Activated CD8-positive, alpha-beta T cell treated with anti-CD3 and anti-CD28 coated beads for 36 hours (primary cell): Measurements from ENCODE around the gene JMJD1C. TPM values are rescaled to one million over a fixed set of nuclear protein-coding genes. Genes with fewer than 3 reads are reported as not detected.
"Not testable (repeated sequence)": the region's sequence is repeated elsewhere in the genome, so short reads cannot be mapped to it uniquely, and the experiment has no call there.

Experiments used
- ATAC-seq: fragments of 200-7000 bp; cut with Tn5 transposase; one replicate; pipeline ENCODE4 v1.10.0; 2021; ENCODE audit warnings: mild to moderate bottlenecking, moderate library complexity
- CTCF ChIA-PET: fragments of 350-600 bp; sonication (Branson Sonifier 250); formaldehyde crosslinking; loops from one replicate; lab custom pipeline; 2021; ENCODE audit warnings: antibody characterized with exemption; lab: Charles Lee
- POLR2A ChIA-PET: fragments of 350-600 bp; sonication (Branson Sonifier 250); formaldehyde crosslinking; loops from one replicate; lab custom pipeline; 2021; ENCODE audit warnings: antibody characterized with exemption; lab: Charles Lee
- DNase-seq: peaks from one replicate; pipeline ENCODE4 v3.0.0-alpha.2; 2020
- H3K27ac Mint-ChIP-seq: one replicate; pipeline ENCODE4 v1.8.0; 2021; ENCODE audit warnings: mild to moderate bottlenecking, mixed read lengths
- H3K27me3 Mint-ChIP-seq: one replicate; pipeline ENCODE4 v1.8.0; 2021; ENCODE audit warnings: mixed read lengths
- H3K36me3 Mint-ChIP-seq: one replicate; pipeline ENCODE4 v1.8.0; 2021; ENCODE audit warnings: low read depth, mixed read lengths
- H3K4me1 Mint-ChIP-seq: one replicate; pipeline ENCODE4 v1.8.0; 2021; ENCODE audit warnings: low read depth, mixed read lengths
- H3K4me3 Mint-ChIP-seq: one replicate; pipeline ENCODE4 v1.8.0; 2021; ENCODE audit warnings: mild to moderate bottlenecking, moderate library complexity, mixed read lengths
- H3K9me3 Mint-ChIP-seq: one replicate; pipeline ENCODE4 v1.8.0; 2021; ENCODE audit warnings: mixed read lengths
- intact Hi-C: fragments of 100-400 bp; cut with micrococcal nuclease; formaldehyde crosslinking; loops from one replicate; pipeline ENCODE4 v1.10.0; 2022
- total RNA-seq, 2 experiments: library from RNA; stranded (reverse); gene quantifications; one replicate each; pipeline ENCODE4 v1.2.3, GENCODE V29; 2021
- TF ChIP-seq, protein P1 (sequence below): fragments of 200-600 bp; IDR thresholded peaks from one replicate; pipeline ENCODE4 v1.8.0; 2022; ENCODE audit warnings: antibody characterized with exemption, mild to moderate bottlenecking

The JMJD1C gene
- total RNA-seq, 2 experiments from 2014 or later, result 45.2 to 48.1 TPM

DNA sequence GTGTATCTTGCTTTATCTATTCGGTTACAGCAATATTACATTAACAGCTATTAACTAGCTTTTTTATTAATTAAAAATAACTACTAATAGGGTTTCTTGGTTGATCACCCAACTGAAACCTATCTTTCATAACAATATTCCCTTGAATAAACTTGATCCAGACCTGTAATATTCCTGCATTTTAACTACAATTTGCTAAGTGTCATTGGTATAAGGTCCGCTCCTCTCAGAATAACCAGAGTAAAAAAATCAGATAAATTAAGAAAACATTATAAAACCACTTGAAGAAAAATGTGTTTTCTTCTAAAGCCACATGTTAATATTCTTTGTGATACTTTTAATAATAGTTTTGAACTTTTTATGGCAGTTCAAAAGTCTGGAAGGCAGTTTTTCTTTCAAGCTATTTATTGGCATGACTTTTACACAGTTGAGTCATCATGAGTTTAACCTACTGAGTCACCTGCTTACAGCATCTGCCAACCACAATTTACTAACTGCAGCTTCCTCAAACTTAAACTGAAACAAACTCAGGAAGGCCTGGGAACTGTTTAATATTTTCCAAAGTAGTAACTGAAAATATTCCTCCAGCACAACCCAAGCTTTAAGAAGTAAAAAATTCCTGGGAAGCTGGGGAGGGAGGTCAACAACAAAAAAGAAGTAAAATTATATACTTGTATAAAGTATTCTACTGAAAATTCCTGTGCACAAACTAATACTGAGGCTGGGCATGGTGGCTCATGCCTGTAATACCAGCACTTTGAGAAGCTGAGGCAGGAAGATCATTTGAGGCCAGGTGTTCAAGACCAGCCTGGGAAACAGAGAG, 229.5 kb downstream of the JMJD1C start:
- peaks cover 61% of the 10 kb centered on the region for H3K4me1 Mint-ChIP-seq
- peaks cover 2% of the 10 kb centered on the region for H3K9me3 Mint-ChIP-seq
- DNase-seq (peak; percentile 29), ATAC-seq (peak; percentile 87)
- POLR2A ChIA-PET, result interaction anchor here (0.6 to 1.3 kb wide), 6 partner anchors 8 to 125 kb away, joined by 3 to 4 read pairs (median 3); no protein-coding TSS in a partner anchor
- peak overlapping the region; percentile 38 for H3K4me3 Mint-ChIP-seq
- H3K27ac Mint-ChIP-seq, result peak overlapping the region; percentile 63
- H3K27me3 Mint-ChIP-seq, result no peaks in the 10 kb centered on the region
- CTCF ChIA-PET, result interaction anchor here (1.0 to 1.7 kb wide), 8 partner anchors 8 to 484 kb away, joined by 3 to 6 read pairs (median 4); no protein-coding TSS in a partner anchor
- intact Hi-C loops, result no loop called here
- TF ChIP-seq, protein P1, sequence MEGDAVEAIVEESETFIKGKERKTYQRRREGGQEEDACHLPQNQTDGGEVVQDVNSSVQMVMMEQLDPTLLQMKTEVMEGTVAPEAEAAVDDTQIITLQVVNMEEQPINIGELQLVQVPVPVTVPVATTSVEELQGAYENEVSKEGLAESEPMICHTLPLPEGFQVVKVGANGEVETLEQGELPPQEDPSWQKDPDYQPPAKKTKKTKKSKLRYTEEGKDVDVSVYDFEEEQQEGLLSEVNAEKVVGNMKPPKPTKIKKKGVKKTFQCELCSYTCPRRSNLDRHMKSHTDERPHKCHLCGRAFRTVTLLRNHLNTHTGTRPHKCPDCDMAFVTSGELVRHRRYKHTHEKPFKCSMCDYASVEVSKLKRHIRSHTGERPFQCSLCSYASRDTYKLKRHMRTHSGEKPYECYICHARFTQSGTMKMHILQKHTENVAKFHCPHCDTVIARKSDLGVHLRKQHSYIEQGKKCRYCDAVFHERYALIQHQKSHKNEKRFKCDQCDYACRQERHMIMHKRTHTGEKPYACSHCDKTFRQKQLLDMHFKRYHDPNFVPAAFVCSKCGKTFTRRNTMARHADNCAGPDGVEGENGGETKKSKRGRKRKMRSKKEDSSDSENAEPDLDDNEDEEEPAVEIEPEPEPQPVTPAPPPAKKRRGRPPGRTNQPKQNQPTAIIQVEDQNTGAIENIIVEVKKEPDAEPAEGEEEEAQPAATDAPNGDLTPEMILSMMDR, result no peak
- peaks cover 9% of the 10 kb centered on the region for H3K36me3 Mint-ChIP-seq

DNA sequence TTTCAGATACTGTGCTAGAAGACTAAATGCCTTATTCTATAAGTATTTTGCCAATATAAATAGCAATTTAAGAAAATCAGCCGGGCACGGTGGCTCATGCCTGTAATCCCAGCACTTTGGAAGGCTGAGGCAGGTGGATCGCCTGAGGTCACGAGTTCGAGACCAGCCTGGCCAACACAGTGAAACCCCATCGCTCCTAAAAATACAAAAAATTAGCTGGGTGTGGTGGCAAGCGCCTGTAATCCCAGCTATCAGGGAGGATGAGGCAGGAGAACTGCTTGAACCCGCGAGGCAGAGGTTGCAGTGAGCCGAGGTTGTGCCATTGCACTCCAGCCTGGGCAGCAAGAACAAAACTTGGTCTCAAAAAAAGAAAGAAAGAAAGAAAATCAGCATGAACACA, 230.6 kb downstream of the JMJD1C start:
- H3K4me1 Mint-ChIP-seq, result peaks cover 59% of the 10 kb centered on the region
- DNase-seq, H3K36me3 Mint-ChIP-seq, H3K27ac Mint-ChIP-seq, H3K27me3 Mint-ChIP-seq, H3K9me3 Mint-ChIP-seq, intact Hi-C loops, H3K4me3 Mint-ChIP-seq, ATAC-seq: not testable (repeated sequence)
- POLR2A ChIA-PET, result interaction anchor here (1.0 kb wide), 1 partner anchor 10 kb away, joined by 3 read pairs; no protein-coding TSS in a partner anchor
- CTCF ChIA-PET, result interaction anchor here (1.7 kb wide), 1 partner anchor 68 kb away, joined by 5 read pairs; no protein-coding TSS in a partner anchor

DNA sequence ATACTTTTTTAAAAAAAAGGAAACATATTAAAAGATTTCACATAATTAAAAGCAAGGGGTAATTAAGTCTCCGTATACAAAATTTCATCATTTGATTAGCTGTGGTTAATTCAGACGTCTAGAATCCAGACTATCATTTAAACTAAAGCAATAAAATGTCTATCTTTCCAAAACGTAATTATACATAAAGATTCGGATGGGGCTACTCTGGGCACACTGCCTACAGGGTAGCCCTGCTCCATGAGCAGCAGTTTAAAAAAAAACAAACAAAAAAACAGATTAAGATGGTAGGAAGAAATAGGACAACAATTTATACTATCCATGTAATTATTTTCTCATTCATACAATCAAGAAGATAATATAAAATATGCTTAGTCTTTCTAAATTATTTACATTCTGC, 236.6 kb downstream of the JMJD1C start:
- TF ChIP-seq, protein P1, result no peak
- Mint-ChIP-seq H3K27me3 (no peaks in the 10 kb centered on the region), H3K27ac (no peak overlapping the region), H3K36me3 (peaks cover 5% of the 10 kb centered on the region), H3K4me1 (peaks cover 60% of the 10 kb centered on the region), H3K9me3 (no peaks in the 10 kb centered on the region), H3K4me3 (no peak overlapping the region)
- intact Hi-C loops, result no loop called here
- POLR2A ChIA-PET, result no interaction called here
- no peak for ATAC-seq
- DNase-seq, result no peak
- CTCF ChIA-PET, result interaction anchor here (1.3 kb wide), 1 partner anchor 399 kb away, joined by 5 read pairs; no protein-coding TSS in a partner anchor

DNA sequence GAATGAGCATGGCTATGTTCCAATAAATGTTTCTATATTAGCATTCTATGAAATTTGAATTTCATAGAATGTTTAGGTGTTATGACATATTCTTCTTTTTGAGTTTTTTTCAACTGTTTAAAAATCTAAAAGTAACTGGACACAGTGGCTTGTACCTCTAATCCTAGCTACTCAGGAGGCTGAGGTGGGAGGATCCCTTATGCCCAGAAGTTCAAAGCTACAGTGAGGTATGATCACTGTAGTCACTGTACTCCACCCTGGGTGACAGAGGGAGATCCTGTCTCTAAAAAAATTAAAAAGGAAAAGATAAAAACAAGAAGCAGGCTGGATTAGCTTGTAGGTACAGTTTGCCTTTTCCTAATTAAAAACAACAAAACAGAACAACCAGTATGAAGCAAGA, 237.5 kb downstream of the JMJD1C start:
- TF ChIP-seq, protein P1, result no peak
- peak overlapping the region; percentile 61 for H3K27ac Mint-ChIP-seq
- POLR2A ChIA-PET, result interaction anchor here (0.8 to 1.0 kb wide), 2 partner anchors 9 to 40 kb away, joined by 3 to 4 read pairs; no protein-coding TSS in a partner anchor
- no peak overlapping the region for H3K4me3 Mint-ChIP-seq
- peaks cover 5% of the 10 kb centered on the region for H3K36me3 Mint-ChIP-seq
- DNase-seq (no peak), ATAC-seq (no peak)
- CTCF ChIA-PET, result interaction anchor here (0.9 to 1.3 kb wide), 2 partner anchors 9 to 400 kb away, joined by 4 to 5 read pairs; no protein-coding TSS in a partner anchor
- intact Hi-C loops, result no loop called here
- peaks cover 55% of the 10 kb centered on the region for H3K4me1 Mint-ChIP-seq
- H3K9me3 Mint-ChIP-seq, result no peaks in the 10 kb centered on the region
- H3K27me3 Mint-ChIP-seq, result no peaks in the 10 kb centered on the region

DNA sequence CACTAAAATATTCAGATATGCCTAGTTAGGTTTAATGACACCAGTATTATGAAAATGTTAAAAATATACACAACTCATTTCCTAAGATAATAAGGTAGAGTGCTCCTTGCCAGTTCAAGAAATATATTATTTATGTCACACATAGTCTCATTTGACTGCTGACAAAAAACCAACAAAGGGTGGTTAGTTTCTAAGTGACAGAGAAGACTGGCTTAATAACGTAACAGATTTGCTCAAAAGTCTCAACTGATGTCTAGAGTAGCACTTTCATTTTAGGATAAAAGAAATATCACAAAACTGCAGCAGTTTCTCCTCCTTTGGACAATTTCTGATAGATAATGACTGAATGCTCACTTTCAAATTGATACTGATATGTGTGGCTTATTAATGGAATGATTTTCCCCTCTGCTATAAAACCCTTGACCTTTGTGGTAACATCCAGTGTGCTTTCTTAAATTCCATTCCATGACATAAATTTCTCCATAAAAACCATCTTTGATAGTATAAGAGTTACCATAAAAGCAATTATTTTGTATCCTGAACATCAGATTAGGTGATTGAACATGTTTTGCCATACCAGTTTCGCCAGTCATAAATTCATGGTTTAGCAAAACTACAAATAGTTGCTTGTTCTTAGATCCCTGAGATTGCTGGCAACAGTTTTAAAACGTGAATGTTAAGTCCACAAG, 238.4 kb downstream of the JMJD1C start:
- ChIA-PET POLR2A (interaction anchor here (0.8 to 1.2 kb wide), 3 partner anchors 9 to 41 kb away, joined by 3 to 4 read pairs (median 3); no protein-coding TSS in a partner anchor), CTCF (no interaction called here)
- Mint-ChIP-seq H3K27ac (peak overlapping the region; percentile 89), H3K4me3 (peak overlapping the region; percentile 35), H3K4me1 (peaks cover 52% of the 10 kb centered on the region), H3K36me3 (peaks cover 6% of the 10 kb centered on the region), H3K27me3 (no peaks in the 10 kb centered on the region), H3K9me3 (no peaks in the 10 kb centered on the region)
- DNase-seq, result no peak
- peak; percentile 37 for ATAC-seq
- TF ChIP-seq, protein P1, result no peak
- intact Hi-C loops, result no loop called here
